Measurements from ENCODE around the gene UGT1A4. TPM values are rescaled to one million over a fixed set of nuclear protein-coding genes. Genes with fewer than 3 reads are reported as not detected.

Gene UGT1A4
- total and polyA plus RNA-seq, 10 of the 15 experiments (the other 5 are each of a cell fraction or from before 2014, with no cell fraction given): not detected

GRCh38 chr2:233700028-233700635, 18.4 kb upstream of the UGT1A4 start:
- RAD21 ChIA-PET (ENCODE audit: unreplicated experiment): no interaction called here
- H3K4me3 ChIP-seq: no peak overlapping the region
- H3K9me3 ChIP-seq (replicated peaks; ENCODE audit: control insufficient read depth, insufficient read depth, low read length): no peaks in the 10 kb centered on the region
- in situ Hi-C loops (cut with MboI): no loop called here
- BruUV-seq (replicated peaks): no TSS peak
- no peak overlapping the region for H3K9ac ChIP-seq (ENCODE audit: control insufficient read depth, insufficient read depth, low read length)
- no peaks in the 10 kb centered on the region for H4K20me1 ChIP-seq (ENCODE audit: control insufficient read depth, insufficient read depth)
- intact Hi-C loops (cut with micrococcal nuclease; ENCODE audit: unreplicated experiment): no loop called here
- TF ChIP-seq CBX3 (IDR thresholded peaks at IDR 0.05; ENCODE audit: borderline replicate concordance, low read depth) (no peak), ZNF24 (IDR thresholded peaks at IDR 0.05) (no peak), ZNF622 (IDR thresholded peaks at IDR 0.05) (no peak), RAD21 (IDR thresholded peaks at IDR 0.05; ENCODE audit: insufficient read depth, low read depth, low read length) (no peak), CHD1 (IDR thresholded peaks at IDR 0.05; ENCODE audit: low read depth, low read length) (no peak), PAX5 (IDR thresholded peaks at IDR 0.05; ENCODE audit: borderline replicate concordance, low read depth, low read length) (no peak), POLR2AphosphoS2 (IDR thresholded peaks at IDR 0.05; ENCODE audit: low read depth, low read length) (no peak), NRF1 (conservative IDR thresholded peaks at IDR 0.05; ENCODE audit: low read depth, low read length) (no peak), KDM1A (IDR thresholded peaks at IDR 0.05; ENCODE audit: borderline replicate concordance) (no peak), POU2F2 (IDR thresholded peaks at IDR 0.05; ENCODE audit: borderline replicate concordance, low read depth, low read length) (no peak), STAT1 (conservative IDR thresholded peaks at IDR 0.05) (no peak), SIN3A (IDR thresholded peaks at IDR 0.05; ENCODE audit: low read depth, low read length) (no peak), ZNF687 (IDR thresholded peaks at IDR 0.05) (no peak), SMARCA5 (IDR thresholded peaks at IDR 0.05) (no peak), ELK1 (IDR thresholded peaks at IDR 0.05; ENCODE audit: low read depth, low read length) (no peak), ZNF384 (IDR thresholded peaks at IDR 0.05; ENCODE audit: borderline replicate concordance, low read depth, low read length) (no peak), SMAD1 (IDR thresholded peaks at IDR 0.05; ENCODE audit: low read depth, partially characterized antibody) (no peak), TBL1XR1 (IDR thresholded peaks at IDR 0.05; ENCODE audit: low read depth, low read length) (no peak)
- no peak overlapping the region for H3K4me2 ChIP-seq (ENCODE audit: control insufficient read depth, insufficient read depth)
- no peaks in the 10 kb centered on the region for H3K36me3 ChIP-seq (ENCODE audit: control insufficient read depth in 2 of 2, insufficient read depth in 2 of 2, low read length in 1 of 2)
- POLR2A ChIA-PET: no interaction called here
- H3K27ac ChIP-seq (ENCODE audit: control insufficient read depth, insufficient read depth): no peak overlapping the region
- H3K27me3 ChIP-seq (replicated peaks in 1 of 2; ENCODE audit: control insufficient read depth in 2 of 2, insufficient read depth in 2 of 2, low read length in 1 of 2): no peaks in the 10 kb centered on the region
- CTCF ChIA-PET: no interaction called here
- SMC1A ChIA-PET (ENCODE audit: uncharacterized antibody, unreplicated experiment): no interaction called here
- no peaks in the 10 kb centered on the region for H3K79me2 ChIP-seq (ENCODE audit: control insufficient read depth, insufficient read depth, low read length)
- H3K4me1 ChIP-seq (ENCODE audit: control insufficient read depth, insufficient read depth, low read length): no peaks in the 10 kb centered on the region
- ATAC-seq (no peak), DNase-seq (ENCODE audit: low read depth, low spot score) (no peak), FAIRE-seq (no peak)
- no peak overlapping the region for H2AFZ ChIP-seq (ENCODE audit: control insufficient read depth, low read depth, low read length)
- WGBS (ENCODE audit: insufficient coverage, insufficient replicate concordance, low lambda C conversion rate, missing lambda C conversion rate): 0% methylated on average over 1 of the region's 1 CpG

Data from GM12878 (cell line).